Neural cell (in vitro differentiated cells): Measurements from ENCODE around the gene CIB1.

Experiments used
- CTCF ChIP-seq: fragments of 450-650 bp; IDR thresholded peaks from 2 replicates; pipeline ENCODE4 v1.5.1; 2014; ENCODE audit warnings: antibody characterized with exemption, mild to moderate bottlenecking, moderate library complexity; ENCODE audit not compliant: poor library complexity, severe bottlenecking
- MXI1 ChIP-seq: fragments of 450-650 bp; conservative IDR thresholded peaks from 2 replicates; pipeline ENCODE4 v1.6.1; 2014; ENCODE audit warnings: antibody characterized with exemption, mild to moderate bottlenecking; ENCODE audit not compliant: poor library complexity, severe bottlenecking
- POLR2AphosphoS5 ChIP-seq: IDR thresholded peaks from 2 replicates; pipeline ENCODE4 v1.6.1; 2012
- RAD21 ChIP-seq: fragments of 450-650 bp; conservative IDR thresholded peaks from 2 replicates; pipeline ENCODE4 v1.6.1; 2014; ENCODE audit warnings: antibody characterized with exemption, mild to moderate bottlenecking, moderate library complexity
- TAF1 ChIP-seq: IDR thresholded peaks from 2 replicates; pipeline ENCODE4 v1.6.1; 2012; ENCODE audit warnings: low read depth

GRCh38 chr15:90203473-90203872, 30.3 kb downstream of the CIB1 start:
- TF ChIP-seq CTCF, result no peak
- no peak for TF ChIP-seq TAF1
- no peak for TF ChIP-seq POLR2AphosphoS5
- no peak for TF ChIP-seq RAD21
- TF ChIP-seq MXI1, result no peak
